Hematopoietic multipotent progenitor cell treated with erythropoietin and hydrocortisone succinate and interleukin-3 and kit ligand, for 8 days (in vitro differentiated cells): ENCODE results near the gene HAPLN2.

Experiments used
- DNase-seq: peaks from one replicate; pipeline ENCODE4 v3.0.0-alpha.2; 2015

The HAPLN2 gene

DNA sequence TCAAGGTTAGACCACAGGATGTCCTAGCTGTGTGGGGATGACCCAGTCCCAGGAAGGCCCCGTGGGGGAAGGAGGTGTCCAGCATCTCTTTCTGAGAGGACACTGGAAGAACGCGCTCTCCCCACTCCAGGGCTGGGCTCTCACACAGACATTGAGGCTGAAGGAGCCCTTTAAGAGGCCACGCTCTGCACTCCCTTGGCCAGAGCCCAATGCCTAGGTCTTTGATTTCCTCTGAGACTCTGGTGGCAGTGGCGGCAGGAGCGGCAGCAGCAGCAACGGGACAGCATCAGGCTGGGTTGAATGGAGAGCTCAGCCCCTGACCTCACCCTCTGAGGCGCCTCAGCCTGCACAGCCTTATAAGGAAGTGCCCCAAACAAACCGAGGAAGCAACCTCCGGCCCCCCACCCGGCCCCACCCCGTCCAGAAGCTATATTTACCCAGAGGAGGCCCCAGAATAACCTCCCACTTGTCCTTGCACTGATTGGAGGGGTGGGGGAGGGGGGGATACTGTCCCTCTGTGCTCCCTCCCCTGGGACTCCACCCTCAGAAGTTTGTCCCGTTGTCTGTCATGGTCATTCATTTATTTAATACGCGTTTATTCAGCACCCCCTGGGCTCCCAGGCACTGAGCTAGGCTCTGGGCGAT lies 45.7 kb downstream of the HAPLN2 start:
- DNase-seq: no peak

DNA sequence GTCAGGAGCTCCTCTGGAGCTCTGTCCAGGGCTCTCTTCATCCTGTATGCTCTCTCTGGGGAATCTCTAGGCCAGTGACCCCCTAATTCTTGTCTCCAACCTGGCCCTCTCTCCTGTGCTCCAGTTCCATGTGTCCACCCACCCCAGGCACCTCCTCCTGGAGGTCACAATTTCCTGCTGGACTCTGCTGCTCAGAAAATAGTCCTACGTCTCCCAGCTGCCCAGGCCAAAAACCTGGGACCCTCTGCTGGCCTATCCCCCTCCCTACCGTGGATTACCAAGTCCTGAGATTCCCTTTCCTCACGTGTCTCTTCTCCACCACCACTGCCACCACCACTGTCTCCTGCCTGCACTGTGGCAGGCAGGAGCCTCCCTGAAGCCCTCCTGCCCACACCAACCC lies 46.3 kb downstream of the HAPLN2 start:
- no peak for DNase-seq

DNA sequence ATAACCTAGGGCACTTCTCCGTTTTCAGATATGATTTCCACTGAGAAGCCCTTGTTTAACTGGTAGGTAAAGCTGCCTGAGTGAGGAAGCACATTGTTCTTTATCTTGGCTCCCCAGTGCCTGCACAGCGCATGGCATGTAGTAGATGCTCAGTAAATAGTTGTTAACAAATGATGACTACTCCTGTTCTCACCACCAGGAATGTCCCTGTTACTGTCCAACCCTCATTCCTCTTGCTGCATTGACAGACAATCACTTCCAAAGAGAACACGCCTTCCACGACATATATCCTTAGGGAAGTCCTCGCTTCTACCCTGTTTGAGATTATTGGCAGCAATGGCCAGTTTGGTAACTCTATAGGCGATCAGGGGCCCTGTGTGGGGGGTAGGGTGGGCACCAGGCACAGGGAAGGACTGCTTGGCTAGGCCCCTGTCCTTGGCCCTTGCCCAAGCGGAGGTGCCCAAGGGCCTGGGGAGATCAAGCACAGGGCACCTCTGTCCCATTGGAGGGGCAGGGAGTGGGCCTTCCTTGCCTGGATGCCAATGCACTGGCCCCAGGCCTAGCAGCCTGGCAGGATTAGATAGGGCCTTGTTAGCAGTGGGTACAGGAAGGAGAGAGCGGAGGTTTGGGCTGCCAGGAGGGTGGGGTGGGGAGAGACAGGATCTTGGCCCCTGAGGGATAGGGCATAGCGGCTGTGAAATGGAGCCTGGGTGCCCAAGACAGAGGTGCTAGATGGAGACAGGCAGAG lies 47.8 kb downstream of the HAPLN2 start:
- DNase-seq: no peak

DNA sequence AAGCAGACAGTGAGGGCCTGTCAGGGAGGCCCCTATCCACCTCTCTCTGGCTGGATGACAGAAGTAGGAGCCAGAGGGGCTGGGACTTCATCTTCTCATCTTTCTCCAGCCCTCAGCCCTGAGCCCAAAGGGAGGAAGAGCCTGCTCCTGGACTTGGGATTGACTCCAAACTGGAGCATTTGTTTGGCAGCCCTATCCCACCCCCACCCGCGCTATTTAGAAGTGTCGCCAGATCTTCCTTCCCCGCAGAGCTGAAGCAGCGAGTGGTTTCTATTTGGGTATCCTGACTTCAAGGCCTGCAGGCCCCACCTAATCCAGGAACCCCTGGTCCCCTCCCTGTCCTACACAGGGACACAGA lies 48.4 kb downstream of the HAPLN2 start:
- DNase-seq: no peak

DNA sequence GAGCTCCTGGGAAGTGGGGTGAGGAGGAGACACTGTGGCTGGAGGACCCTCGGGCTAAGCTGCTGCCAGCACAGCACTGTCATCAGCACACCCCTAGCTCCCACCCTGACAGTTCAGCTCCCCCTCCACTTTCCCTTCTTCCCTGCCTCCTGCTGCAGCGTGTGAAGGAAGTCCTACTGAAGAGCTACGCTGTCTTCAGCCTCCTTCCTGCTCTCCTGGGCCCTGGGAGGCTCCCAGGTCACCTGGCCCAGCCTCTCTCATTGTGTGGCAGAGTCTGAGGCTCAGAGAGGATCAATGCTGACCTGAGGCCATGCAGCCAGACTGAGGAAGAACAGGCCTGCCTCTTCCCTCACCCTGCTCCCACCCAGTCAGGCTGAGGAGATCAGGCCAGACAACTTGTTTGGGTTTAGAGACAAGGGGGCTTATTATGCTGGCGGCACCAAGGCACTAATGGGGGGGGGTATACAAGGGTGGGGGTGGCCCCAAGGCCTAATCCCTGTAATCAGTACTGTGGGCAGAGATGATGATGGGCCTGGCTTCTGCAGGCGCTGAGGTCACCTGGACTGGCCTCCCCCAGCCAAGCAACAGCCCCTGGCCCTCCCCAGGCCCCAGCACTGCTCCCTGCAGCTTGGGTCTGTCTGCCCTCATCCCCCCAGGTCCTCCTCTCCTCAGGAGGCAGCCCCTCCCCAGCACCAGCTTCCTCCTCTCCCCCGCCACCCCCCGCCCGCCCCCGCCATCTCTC lies 48.9 kb downstream of the HAPLN2 start:
- no peak for DNase-seq

DNA sequence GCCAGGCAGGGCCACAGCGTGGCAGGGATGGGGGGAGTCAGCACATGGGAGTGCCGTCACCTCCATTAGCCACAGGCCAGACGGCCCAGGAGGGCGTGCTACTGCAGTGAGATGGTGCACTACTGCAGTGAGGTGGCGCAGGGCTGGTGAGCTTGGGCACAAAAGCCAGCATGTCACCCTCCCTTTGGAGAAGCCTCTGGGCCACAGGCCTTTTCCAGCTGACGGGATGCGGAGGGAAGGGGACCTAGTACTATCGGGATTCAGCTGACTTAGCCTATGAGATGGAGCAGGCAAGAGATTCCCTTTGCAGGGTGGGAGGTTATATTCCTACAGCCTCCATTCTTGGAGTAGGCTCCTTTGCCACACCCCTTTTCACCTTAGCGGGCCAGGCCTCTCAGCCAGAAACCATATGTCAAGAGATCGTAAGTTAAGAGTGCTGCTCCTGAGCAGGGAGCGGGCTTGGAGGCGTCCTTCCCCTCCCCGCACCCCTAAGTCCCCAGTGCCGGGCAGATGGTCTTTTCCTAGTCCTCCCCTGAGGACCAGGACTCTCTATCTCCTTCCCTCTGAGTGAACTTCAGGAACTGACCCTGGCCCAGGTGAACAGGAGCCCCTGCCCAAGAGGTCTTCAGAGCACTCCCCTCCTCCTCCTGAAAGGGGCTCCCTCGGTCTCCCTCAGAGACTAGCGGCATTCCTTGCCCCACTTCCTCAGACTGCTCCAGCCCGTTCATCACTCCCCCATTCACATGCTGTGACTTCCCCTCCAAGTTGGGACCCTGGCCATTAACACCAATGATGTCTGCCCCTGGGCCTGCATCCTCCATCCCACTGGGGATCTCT lies 49.8 kb downstream of the HAPLN2 start:
- no peak for DNase-seq

DNA sequence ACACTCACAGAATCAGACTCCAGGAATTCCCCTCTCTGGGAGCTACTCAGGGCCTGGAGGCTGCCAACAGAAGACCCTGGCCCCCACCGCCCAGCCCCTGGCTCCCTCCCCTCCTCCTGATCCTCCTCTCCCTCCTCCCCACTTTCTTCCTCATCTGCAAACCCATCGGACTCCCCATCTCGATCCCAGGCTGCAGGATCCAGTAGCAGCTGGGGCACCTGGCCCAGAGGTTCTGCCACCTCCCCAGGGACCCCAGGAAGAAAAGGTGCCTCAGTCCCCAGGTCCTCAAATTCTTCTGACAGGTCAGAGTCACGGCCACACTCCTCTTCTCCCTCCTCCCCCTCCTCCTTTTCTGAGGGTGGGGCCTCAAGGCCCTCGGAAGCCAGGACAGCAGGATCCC lies 50.6 kb downstream of the HAPLN2 start:
- no peak for DNase-seq

DNA sequence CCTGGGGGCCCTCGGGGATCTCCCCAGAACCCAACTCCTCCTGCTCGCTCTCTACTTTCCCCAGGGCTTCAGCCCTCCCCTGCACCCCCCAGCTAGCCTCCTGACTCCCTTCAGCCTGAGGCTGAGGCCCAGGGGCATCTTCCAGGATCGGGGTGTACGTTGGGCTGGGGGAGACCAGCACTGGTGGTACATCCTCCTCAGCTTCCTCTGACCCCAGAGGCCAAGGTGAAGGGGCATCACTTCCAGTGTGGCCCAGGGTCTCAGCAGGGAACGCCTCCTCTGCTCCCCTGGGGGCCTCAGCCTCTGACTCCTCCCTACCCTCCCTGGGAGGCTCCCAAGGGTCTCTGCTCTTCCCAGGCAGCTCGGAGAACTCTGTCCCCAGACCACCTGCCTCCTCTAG lies 51.1 kb downstream of the HAPLN2 start:
- DNase-seq: no peak

DNA sequence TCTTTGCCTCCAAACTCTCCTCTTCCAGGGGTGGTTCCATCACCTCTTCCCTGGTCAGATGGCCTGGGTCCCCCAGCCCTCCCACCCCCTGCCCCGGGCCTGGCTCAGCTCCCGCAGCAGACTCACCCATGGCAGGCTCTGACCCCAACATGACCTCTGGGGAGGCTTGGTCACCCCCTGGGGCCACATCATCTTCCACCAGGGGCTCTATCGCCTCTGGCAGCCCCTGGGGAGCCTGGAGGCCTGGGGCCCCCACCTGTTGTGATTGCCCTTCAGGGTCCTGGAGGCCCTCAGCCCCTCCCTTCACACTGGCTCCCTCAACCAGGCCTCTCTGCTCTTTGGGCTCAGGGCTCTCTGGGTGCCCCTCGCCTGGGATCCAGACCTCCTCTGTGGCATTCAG lies 51.6 kb downstream of the HAPLN2 start:
- no peak for DNase-seq

DNA sequence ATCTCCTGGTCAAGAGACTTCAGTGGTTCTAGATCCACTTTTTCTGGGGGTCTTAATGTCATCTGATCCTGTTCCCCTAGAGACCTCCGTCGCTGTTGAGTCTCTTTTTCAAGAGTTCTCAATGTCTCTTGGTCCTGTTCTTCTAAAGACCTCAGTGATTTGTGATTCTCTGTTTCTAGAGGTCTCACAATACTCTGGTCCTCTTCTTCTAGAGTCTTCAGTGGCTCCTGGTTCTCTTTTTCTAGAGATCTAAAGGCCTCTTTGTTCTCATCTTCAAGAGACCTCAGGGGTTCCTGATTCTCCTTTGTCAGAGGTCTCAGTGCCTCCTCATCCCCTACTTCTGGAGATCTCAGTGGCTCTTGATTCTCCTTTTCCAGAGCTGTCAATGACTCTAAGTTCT lies 52.6 kb downstream of the HAPLN2 start:
- DNase-seq: no peak

DNA sequence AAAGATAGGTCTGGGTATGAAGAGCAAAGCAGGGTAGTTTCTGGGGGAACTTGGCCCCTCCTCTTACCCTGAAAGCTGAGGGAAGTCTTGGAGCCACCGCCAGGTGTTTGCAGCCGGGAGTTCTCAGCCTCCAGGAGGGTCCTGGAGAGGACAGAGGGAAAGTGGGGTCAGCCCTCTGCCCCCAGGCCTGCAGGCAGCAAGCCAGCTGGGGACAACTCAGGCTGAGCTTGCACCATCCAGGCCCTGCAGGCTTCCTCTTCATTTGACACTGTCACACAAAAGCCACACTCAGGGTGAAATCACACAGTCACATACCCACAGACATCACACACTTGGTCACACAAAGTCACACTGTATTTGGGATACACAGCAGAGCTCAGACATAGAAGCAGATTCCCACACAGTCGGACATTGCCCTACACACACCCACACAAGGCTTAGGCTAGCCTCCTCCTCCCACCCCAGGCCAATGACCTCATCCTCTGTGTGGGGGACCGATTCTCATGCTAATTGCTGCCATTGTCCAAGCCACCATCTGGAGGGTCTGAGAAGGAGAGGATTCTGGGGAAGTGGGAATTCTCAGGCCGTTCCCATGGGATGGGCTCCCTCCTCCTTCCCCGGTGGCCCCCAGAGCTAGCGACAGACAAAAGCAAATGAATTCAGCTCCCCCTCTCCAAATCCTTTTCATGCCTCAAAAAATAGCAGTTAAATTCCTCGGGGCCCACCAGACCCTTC lies 54.3 kb downstream of the HAPLN2 start:
- DNase-seq: no peak
